Spleen (tissue), 7 donors: Measurements from ENCODE around the gene BPIFB3.

Source experiments
- POLR2A ChIP-seq, 3 donors: fragments of 450-650 bp; IDR thresholded peaks; one replicate each; pipeline ENCODE4 v1.5.1; 2017; ENCODE audit warnings: antibody characterized with exemption in 3 of 3, mild to moderate bottlenecking in 1 of 3
- POLR2AphosphoS5 ChIP-seq, 3 donors: sonication (generic); formaldehyde crosslinking; IDR thresholded peaks; one replicate each; pipeline ENCODE4 v1.5.1; 2017; ENCODE audit warnings: antibody characterized with exemption in 3 of 3
- TF ChIP-seq, protein P1 (sequence below), 11 experiments: fragments of 200-600 bp in 7 of 11; fragments of 450-650 bp in 4 of 11; sonication (generic) in 4 of 11; IDR thresholded peaks in 8 of 11; conservative IDR thresholded peaks in 3 of 11; 1 replicate in 7 of 11; 2 replicates in 4 of 11; pipeline versions ENCODE4 v1.4.0 to v1.8.0; 2016 to 2021; ENCODE audit warnings: antibody characterized with exemption in 11 of 11, inconsistent platforms in 4 of 11, mild to moderate bottlenecking in 1 of 11
- donor health status: DM: no; HTN: no; CAD: no; lungs with moderate emphysema.
- donor health status: DM: no; HTN: no; CAD: no.
- donor health status: DM: no; HTN: no; CAD: no.

DNA sequence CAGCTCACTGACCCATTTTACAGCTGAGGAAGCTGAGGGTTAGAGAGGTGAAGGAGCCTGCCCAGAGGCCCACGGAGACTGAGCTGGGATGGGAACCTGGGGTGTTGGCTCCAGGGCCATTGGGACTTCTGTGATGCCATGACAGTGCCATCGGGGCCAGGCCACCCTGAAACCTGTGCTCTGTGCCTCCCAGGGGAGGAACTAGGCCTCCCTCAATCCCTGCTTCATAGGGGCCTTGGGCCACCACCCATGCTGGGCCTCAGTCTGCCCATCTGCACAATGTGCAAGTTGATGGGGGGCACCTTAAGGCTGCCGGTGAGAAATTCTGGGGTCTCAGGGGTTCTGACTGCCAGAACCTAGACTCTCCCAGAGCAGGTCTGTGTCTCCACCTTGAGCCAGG is 50.6 kb downstream of the BPIFB3 start:
- TF ChIP-seq, protein P1, sequence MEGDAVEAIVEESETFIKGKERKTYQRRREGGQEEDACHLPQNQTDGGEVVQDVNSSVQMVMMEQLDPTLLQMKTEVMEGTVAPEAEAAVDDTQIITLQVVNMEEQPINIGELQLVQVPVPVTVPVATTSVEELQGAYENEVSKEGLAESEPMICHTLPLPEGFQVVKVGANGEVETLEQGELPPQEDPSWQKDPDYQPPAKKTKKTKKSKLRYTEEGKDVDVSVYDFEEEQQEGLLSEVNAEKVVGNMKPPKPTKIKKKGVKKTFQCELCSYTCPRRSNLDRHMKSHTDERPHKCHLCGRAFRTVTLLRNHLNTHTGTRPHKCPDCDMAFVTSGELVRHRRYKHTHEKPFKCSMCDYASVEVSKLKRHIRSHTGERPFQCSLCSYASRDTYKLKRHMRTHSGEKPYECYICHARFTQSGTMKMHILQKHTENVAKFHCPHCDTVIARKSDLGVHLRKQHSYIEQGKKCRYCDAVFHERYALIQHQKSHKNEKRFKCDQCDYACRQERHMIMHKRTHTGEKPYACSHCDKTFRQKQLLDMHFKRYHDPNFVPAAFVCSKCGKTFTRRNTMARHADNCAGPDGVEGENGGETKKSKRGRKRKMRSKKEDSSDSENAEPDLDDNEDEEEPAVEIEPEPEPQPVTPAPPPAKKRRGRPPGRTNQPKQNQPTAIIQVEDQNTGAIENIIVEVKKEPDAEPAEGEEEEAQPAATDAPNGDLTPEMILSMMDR (IDR thresholded peaks at IDR 0.05 in 8 of 11, conservative IDR thresholded peaks at IDR 0.05 in 3 of 11) = no peak
- TF ChIP-seq POLR2A (IDR thresholded peaks at IDR 0.05) (no peak), POLR2AphosphoS5 (IDR thresholded peaks at IDR 0.05) (no peak)
